MG63 (cell line): ENCODE measurements around the gene CFAP92. TPM values are rescaled to one million over a fixed set of nuclear protein-coding genes. Genes with fewer than 3 reads are reported as not detected.
"Not testable (repeated sequence)": the region's sequence is repeated elsewhere in the genome, so short reads cannot be mapped to it uniquely, and the experiment has no call there.

Source experiments
- DNase-seq: peaks from one replicate; pipeline ENCODE4 v3.0.0-alpha.2; 2020
- H3K27me3 ChIP-seq: fragments of 250-450 bp; sonication (Bioruptor Pico); 2 replicates; pipeline ENCODE4 v1.5.1; 2020; ENCODE audit warnings: mild to moderate bottlenecking, moderate library complexity
- H3K36me3 ChIP-seq: fragments of 250-450 bp; sonication (Bioruptor Pico); 2 replicates; pipeline ENCODE4 v1.5.1; 2020; ENCODE audit warnings: mild to moderate bottlenecking, moderate library complexity
- H3K4me3 ChIP-seq: fragments of 250-450 bp; sonication (Bioruptor Pico); 2 replicates; pipeline ENCODE4 v1.5.1; 2020; ENCODE audit warnings: mild to moderate bottlenecking, moderate library complexity
- H3K9me3 ChIP-seq: fragments of 250-450 bp; sonication (Bioruptor Pico); 2 replicates; pipeline ENCODE4 v1.5.1; 2020; ENCODE audit warnings: mild to moderate bottlenecking, moderate library complexity
- total RNA-seq: library from RNA; depleted of rRNA; stranded (reverse); fragments of >200 nt; shearing (Covaris generic); gene quantifications from 2 replicates; pipeline ENCODE4 v1.2.3, GENCODE V29; 2014; ENCODE audit warnings: low replicate concordance

CFAP92 gene
- total RNA-seq, 1 experiment from 2014 or later = not detected

GRCh38 chr3:128945041-128945877 is 48.6 kb downstream of the CFAP92 start:
- no peak for DNase-seq
- Histone ChIP-seq H3K4me3 (no peak overlapping the region), H3K9me3 (no peaks in the 10 kb centered on the region), H3K27me3 (peaks cover 23% of the 10 kb centered on the region), H3K36me3 (no peaks in the 10 kb centered on the region)

DNA sequence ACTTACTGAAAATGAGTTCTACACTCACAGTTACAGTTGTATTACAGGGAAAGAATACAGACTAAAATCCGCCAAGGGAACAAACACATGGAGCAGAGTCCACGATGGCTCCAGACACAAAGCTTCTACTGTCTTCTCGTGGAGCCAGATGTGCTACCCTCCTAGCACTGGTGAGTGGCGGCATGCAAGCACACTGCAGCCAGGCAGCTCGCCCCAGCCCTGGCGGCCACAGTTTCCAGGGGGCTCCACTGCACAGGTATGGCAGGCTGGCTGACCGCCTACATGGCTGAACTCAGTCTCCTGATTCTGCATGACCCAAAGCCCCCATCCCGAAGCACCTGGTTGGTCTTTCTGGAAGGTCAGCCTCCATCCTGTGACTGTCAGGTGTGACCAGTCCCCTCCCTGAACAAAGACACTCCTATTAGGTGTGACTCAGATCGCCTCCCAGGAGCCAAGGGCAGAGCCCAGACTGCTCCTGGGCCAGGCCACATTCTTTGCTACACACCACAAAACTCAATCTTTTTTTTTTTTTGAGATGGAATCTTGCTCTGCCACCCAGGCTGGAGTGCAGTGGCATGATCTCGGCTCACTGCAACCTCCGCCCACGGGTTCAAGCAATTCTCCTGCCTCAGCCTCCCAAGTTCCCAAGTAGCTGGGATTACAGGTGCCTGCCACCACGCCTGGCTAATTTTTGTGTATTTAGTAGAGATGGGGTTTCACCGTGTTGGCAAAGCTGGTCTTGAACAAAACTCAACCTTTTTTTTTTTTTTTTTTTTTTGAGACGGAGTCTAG is 51.5 kb downstream of the CFAP92 start:
- no peak overlapping the region for H3K4me3 ChIP-seq
- no peak for DNase-seq
- H3K36me3 ChIP-seq = no peaks in the 10 kb centered on the region
- no peaks in the 10 kb centered on the region for H3K9me3 ChIP-seq
- peaks cover 29% of the 10 kb centered on the region for H3K27me3 ChIP-seq

DNA sequence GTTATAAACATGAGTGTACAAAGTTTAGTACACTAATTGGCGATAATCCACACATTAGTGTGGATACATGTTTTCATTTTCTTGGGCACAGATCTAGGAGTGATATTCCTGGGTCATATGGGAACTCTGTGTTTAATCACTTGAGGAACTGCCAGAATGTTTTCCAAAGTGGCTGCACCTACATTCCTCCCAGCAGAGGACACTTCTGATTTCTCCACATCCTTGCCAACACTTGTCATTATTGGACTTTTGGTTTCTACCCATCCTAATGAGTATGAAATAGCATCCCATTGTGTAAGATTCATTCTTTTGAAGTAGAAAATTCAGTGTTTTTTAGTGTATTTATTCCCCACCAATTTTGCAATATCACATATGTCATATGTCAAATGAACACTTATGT is 53.6 kb downstream of the CFAP92 start:
- Histone ChIP-seq H3K9me3 (no peaks in the 10 kb centered on the region), H3K36me3 (no peaks in the 10 kb centered on the region), H3K27me3 (peaks cover 38% of the 10 kb centered on the region), H3K4me3 (no peak overlapping the region)
- no peak for DNase-seq

DNA sequence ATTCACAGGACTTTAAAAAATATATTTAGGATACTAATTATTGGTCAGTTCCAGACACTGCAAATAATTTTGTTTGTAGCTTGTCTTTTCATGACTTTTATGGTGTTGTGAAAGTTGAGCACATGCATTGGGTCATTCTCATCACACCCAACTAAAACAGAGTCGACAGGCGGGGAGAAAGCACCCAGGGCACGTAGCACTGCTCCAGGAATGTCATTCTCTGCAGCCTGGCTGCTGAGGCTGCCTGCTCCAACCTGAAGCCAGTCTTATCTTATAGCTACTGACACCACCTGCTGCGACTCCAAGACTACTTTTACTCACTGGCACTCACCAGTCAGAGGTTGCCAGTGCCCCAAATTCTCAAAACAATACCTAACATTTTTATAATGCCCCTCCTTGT is 57.5 kb downstream of the CFAP92 start:
- Histone ChIP-seq H3K9me3 (no peaks in the 10 kb centered on the region), H3K36me3 (no peaks in the 10 kb centered on the region), H3K4me3 (no peak overlapping the region), H3K27me3 (peaks cover 52% of the 10 kb centered on the region)
- DNase-seq = no peak

- H3K36me3 ChIP-seq = no peaks in the 10 kb centered on the region
- no peaks in the 10 kb centered on the region for H3K9me3 ChIP-seq
- H3K4me3 ChIP-seq = no peak overlapping the region
- H3K27me3 ChIP-seq = peaks cover 51% of the 10 kb centered on the region
- DNase-seq = no peak
Measured at GRCh38 chr3:128935922-128936321, 58.0 kb downstream of the CFAP92 start.

- DNase-seq = no peak
- Histone ChIP-seq H3K9me3 (no peaks in the 10 kb centered on the region; the same call in 1 of the 2 replicates), H3K4me3 (no peak overlapping the region), H3K36me3 (no peaks in the 10 kb centered on the region), H3K27me3 (peaks cover 51% of the 10 kb centered on the region)
Measured at GRCh38 chr3:128933922-128934253, 60.0 kb downstream of the CFAP92 start.

DNA sequence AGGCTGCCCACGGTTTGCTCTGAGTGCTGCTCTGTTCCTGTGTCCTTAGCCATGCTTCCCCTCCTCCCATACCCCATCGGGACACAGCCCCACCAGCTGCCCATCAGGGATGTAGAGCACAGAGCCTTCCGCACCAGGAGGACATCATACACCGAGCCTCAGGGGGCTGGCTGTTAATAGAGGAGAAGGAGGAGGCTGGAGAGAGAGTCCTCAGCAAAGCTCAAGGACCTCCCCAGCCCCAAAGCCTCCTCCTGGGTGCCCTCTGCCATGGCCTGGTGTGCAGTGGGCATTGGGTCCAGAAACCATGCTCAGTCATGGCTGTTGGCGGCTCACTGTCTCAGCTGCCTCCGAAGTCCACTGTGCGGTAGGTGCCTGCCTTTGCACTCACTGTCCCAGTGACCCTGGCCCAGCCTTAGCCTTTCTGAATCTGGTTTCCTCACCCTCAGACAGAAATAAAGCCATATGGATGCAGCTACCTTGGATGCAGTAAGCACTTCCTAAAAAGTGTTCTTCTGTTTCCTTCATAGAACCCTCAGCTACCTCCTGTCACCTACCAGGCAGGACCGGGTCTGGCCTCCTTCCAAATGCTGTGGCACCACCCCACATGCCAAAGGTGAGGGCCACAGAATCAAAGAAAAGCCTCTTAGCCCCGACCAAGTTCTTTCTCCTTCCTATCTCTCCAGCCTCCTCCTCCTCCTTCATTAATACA is 60.5 kb downstream of the CFAP92 start:
- no peak for DNase-seq
- Histone ChIP-seq H3K36me3 (no peaks in the 10 kb centered on the region), H3K27me3 (peaks cover 51% of the 10 kb centered on the region), H3K4me3 (no peak overlapping the region), H3K9me3 (no peaks in the 10 kb centered on the region; the same call in 1 of the 2 replicates)

- Histone ChIP-seq H3K27me3 (peaks cover 46% of the 10 kb centered on the region), H3K9me3 (no peaks in the 10 kb centered on the region; the same call in 1 of the 2 replicates), H3K36me3 (no peaks in the 10 kb centered on the region), H3K4me3 (no peak overlapping the region)
- no peak for DNase-seq
Measured at GRCh38 chr3:128932516-128933212, 61.2 kb downstream of the CFAP92 start.

- Histone ChIP-seq H3K9me3 (peaks cover 2% of the 10 kb centered on the region; the same call in 1 of the 2 replicates), H3K36me3 (no peaks in the 10 kb centered on the region), H3K4me3 (no peak overlapping the region), H3K27me3 (peaks cover 38% of the 10 kb centered on the region)
- no peak for DNase-seq
Measured at GRCh38 chr3:128931046-128931445, 62.8 kb downstream of the CFAP92 start.

DNA sequence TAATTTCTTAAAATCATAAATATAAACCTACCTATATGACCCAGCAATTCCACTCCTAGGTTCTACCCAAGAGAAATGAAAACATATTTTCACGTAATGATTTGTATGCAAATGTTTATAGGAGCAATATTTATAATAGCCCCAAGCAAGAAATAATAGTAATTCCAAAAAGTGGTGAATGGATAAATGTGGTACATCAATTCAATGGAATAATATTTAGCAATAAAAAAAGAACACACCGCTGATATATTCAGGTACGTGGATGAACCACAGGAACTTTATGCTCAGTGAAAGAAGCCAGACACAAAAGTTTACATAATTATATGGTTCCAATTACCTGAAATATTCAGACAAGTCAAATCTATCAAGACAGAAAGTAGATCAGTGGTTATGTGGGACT is 64.5 kb downstream of the CFAP92 start:
- Histone ChIP-seq H3K36me3 (no peaks in the 10 kb centered on the region), H3K9me3 (peaks cover 18% of the 10 kb centered on the region), H3K4me3 (no peak overlapping the region), H3K27me3 (peaks cover 26% of the 10 kb centered on the region)
- no peak for DNase-seq

DNA sequence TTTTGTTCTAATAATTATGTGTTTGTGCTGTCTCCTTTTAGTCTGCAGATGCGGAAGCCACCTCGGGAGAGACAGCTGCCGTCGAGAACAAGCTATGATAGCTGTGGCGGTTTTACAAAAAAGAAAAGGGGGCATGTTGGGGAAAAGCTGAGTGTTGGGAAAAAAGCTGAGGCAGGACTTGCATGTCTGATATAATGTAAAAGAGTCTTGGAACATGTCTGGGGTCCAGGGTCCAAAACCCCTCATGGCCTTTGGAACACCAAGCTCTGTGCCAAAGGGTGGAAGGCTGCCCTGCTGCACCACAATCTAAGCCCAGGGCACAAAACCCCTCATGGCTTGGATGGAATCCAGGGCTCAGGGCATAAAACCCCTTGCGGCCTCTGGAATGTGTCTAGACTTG is 69.9 kb downstream of the CFAP92 start:
- peaks cover 41% of the 10 kb centered on the region for H3K9me3 ChIP-seq
- H3K36me3 ChIP-seq, DNase-seq, H3K4me3 ChIP-seq, H3K27me3 ChIP-seq: not testable (repeated sequence)

- H3K36me3 ChIP-seq = peaks cover 8% of the 10 kb centered on the region
- H3K27me3 ChIP-seq = peaks cover 3% of the 10 kb centered on the region; the same call in 1 of the 2 replicates
- DNase-seq = no peak
- H3K9me3 ChIP-seq = peaks cover 41% of the 10 kb centered on the region
- no peak overlapping the region for H3K4me3 ChIP-seq
Measured at GRCh38 chr3:128923576-128923975, 70.3 kb downstream of the CFAP92 start.

DNA sequence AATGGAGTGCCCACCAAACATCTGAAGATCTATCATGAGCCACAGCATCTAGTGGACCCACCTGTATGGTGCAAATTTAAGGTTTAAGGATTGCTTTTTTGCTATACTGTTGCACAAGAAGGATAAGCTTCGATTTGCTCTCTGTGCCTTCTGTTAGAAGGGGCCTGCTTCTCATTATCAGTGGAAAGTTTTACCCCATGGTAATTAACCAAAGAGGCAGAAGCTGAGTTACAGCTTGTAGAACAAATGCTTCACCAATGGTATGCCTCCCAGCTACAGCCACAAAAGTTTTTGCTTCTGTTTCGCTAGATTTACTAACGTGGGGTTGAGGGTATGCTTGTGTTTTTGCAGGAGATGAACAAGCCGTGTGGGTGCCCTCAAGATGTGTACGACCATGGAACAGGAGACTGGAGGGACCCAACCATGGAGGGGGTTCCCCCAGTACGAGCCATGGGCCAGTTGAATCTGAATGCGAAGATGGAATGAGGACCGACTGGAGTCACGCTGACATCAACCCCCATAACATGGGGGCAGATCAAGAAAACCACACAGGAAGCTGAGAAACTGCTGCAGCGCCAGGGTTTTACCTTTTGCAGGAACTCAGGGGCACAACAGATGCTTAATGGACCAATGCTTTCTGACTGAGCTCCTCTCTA is 70.9 kb downstream of the CFAP92 start:
- peaks cover 43% of the 10 kb centered on the region for H3K9me3 ChIP-seq
- no peak overlapping the region for H3K4me3 ChIP-seq
- DNase-seq = no peak
- H3K27me3 ChIP-seq = peaks cover 3% of the 10 kb centered on the region; the same call in 1 of the 2 replicates
- peaks cover 14% of the 10 kb centered on the region for H3K36me3 ChIP-seq

DNA sequence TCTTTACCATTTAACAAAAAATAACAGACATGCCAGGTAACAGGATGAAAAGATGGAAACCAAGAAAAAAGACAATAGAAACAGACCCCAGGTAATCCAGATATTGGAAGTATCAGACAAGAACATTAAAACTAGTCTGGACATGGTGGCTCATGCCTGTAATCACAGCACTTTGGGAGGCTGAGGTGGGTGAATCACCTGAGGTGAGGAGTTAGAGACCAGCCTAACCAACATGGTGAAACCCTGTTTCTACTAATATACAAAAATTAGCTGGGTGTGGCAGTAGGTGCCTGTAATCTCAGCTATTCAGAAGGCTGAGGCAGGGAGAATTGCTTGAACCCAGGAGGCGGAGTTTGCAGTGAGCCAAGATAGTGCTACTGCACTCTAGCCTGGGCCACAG is 73.9 kb downstream of the CFAP92 start:
- H3K27me3 ChIP-seq = peaks cover 3% of the 10 kb centered on the region; the same call in 1 of the 2 replicates
- no peak for DNase-seq
- peaks cover 44% of the 10 kb centered on the region for H3K36me3 ChIP-seq
- H3K9me3 ChIP-seq = peaks cover 32% of the 10 kb centered on the region
- H3K4me3 ChIP-seq = no peak overlapping the region

DNA sequence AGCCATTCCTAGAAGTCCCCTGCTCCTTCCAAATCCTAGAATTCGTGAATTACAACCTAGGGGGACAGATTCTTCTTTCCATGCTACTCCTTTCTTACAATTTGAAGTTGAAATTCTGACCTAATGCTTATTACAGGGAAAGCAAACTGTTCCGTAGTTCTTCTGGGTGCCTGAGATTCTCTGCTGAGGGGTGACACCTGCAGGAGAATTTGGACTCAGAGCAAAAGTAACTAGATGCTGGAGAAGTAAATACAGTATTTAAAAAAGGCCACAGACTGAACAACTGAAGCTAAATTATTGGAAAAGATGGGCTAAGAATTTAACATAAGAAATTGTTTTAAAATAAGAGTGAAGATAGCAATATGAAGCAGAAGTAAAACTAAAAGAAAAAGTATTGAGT is 76.6 kb downstream of the CFAP92 start:
- Histone ChIP-seq H3K27me3 (no peaks in the 10 kb centered on the region), H3K36me3 (peaks cover 71% of the 10 kb centered on the region), H3K9me3 (peaks cover 17% of the 10 kb centered on the region), H3K4me3 (no peak overlapping the region)
- no peak for DNase-seq
